ENCODE results near the gene MT1F. TPM values are rescaled to one million over a fixed set of nuclear protein-coding genes. Genes with fewer than 3 reads are reported as not detected.
A peak's percentile ranks its signal among the peaks of the same experiment; 100 is the strongest.

MT1F gene
- 34.9 TPM for polyA plus RNA-seq (2013, experiment 1 of 2)
- 29.8 TPM for polyA plus RNA-seq (2013, experiment 2 of 2)

GRCh38 chr16:56657555-56658326 is at the start of gene MT1F:
Gene MT1F (plus strand): TSS chr16:56657959. CDS start chr16:56658059, 100 bp downstream.
- H3K27ac ChIP-seq (ENCODE audit: low read depth, low read length): no peak within 1 kb of the TSS
- H3K23ac ChIP-seq (ENCODE audit: low read length): no peak within 1 kb of the TSS
- H2AK5ac ChIP-seq (ENCODE audit: low read length): no peak within 1 kb of the TSS
- no peak within 1 kb of the TSS for H2BK120ac ChIP-seq (ENCODE audit: low read depth, low read length)
- peak within 1 kb of the TSS; percentile 90 for H3K56ac ChIP-seq (ENCODE audit: low read length)
- H3K79me2 ChIP-seq (ENCODE audit: control insufficient read depth, insufficient read depth, low read length): no peaks in the 10 kb centered on the region
- H4K8ac ChIP-seq (ENCODE audit: low read depth, low read length): no peak within 1 kb of the TSS
- no peak within 1 kb of the TSS for H2BK5ac ChIP-seq (ENCODE audit: low read length)
- peak; percentile 90 for DNase-seq
- H3K27me3 ChIP-seq (ENCODE audit: insufficient read depth, low read length, poor library complexity): peaks cover 45% of the 10 kb centered on the region
- no peaks in the 10 kb centered on the region for H3K36me3 ChIP-seq (ENCODE audit: control insufficient read depth, insufficient read depth, low read length)
- peaks cover 2% of the 10 kb centered on the region for H3K4me1 ChIP-seq (ENCODE audit: control insufficient read depth, low read depth, low read length)
- H3K4me2 ChIP-seq (ENCODE audit: low read length): peak within 1 kb of the TSS; percentile 33
- H3K4ac ChIP-seq (ENCODE audit: low read depth, low read length): no peak within 1 kb of the TSS
- H3K4me3 ChIP-seq (ENCODE audit: low read length): peak within 1 kb of the TSS; percentile 37
- H4K5ac ChIP-seq (ENCODE audit: low read length): no peak within 1 kb of the TSS
- H3K9ac ChIP-seq (ENCODE audit: low read length): peak within 1 kb of the TSS; percentile 63
- H2BK15ac ChIP-seq (replicated peaks; ENCODE audit: low read depth): no peak within 1 kb of the TSS
- WGBS (ENCODE audit: extremely low coverage, insufficient coverage, low lambda C conversion rate): no CpG with 5 or more reads among the region's 46 CpGs
- no peaks in the 10 kb centered on the region for H3K79me1 ChIP-seq (ENCODE audit: low read length)
- no peak within 1 kb of the TSS for H3K18ac ChIP-seq (ENCODE audit: low read length)

- peaks cover 9% of the 10 kb centered on the region for H3K4me1 ChIP-seq (ENCODE audit: control insufficient read depth, low read depth, low read length)
- H4K5ac ChIP-seq (ENCODE audit: low read length): no peak within 1 kb of the TSS
- H2BK5ac ChIP-seq (ENCODE audit: low read length): no peak within 1 kb of the TSS
- DNase-seq: peak; percentile 96
- peak within 1 kb of the TSS; percentile 82 for H3K56ac ChIP-seq (ENCODE audit: low read length)
- peak within 1 kb of the TSS; percentile 83 for H3K23ac ChIP-seq (ENCODE audit: low read length)
- H3K4ac ChIP-seq (ENCODE audit: low read depth, low read length): no peak within 1 kb of the TSS
- H3K4me2 ChIP-seq (ENCODE audit: low read length): peak within 1 kb of the TSS; percentile 52
- peak within 1 kb of the TSS; percentile 63 for H3K9ac ChIP-seq (ENCODE audit: low read length)
- H3K27me3 ChIP-seq (ENCODE audit: insufficient read depth, low read length, poor library complexity): peaks cover 6% of the 10 kb centered on the region
- H3K36me3 ChIP-seq (ENCODE audit: control insufficient read depth, insufficient read depth, low read length): no peaks in the 10 kb centered on the region
- no peak within 1 kb of the TSS for H2BK15ac ChIP-seq (replicated peaks; ENCODE audit: low read depth)
- peak within 1 kb of the TSS; percentile 45 for H3K27ac ChIP-seq (ENCODE audit: low read depth, low read length)
- no peaks in the 10 kb centered on the region for H3K79me1 ChIP-seq (ENCODE audit: low read length)
- H3K79me2 ChIP-seq (ENCODE audit: control insufficient read depth, insufficient read depth, low read length): no peaks in the 10 kb centered on the region
- H3K18ac ChIP-seq (ENCODE audit: low read length): peak within 1 kb of the TSS; percentile 62
- WGBS (ENCODE audit: extremely low coverage, insufficient coverage, low lambda C conversion rate): no CpG with 5 or more reads among the region's 62 CpGs
- H3K4me3 ChIP-seq (ENCODE audit: low read length): peak within 1 kb of the TSS; percentile 24
- no peak within 1 kb of the TSS for H2AK5ac ChIP-seq (ENCODE audit: low read length)
- no peak within 1 kb of the TSS for H4K8ac ChIP-seq (ENCODE audit: low read depth, low read length)
- H2BK120ac ChIP-seq (ENCODE audit: low read depth, low read length): peak within 1 kb of the TSS; percentile 66
Observed at GRCh38 chr16:56608043-56608875, 49.5 kb upstream of the MT1F start, which contains the start of gene MT2A. Gene MT2A (plus strand): TSS chr16:56608584. CDS start chr16:56608656, 72 bp downstream.

- no peaks in the 10 kb centered on the region for H3K79me1 ChIP-seq (ENCODE audit: low read length)
- no peaks in the 10 kb centered on the region for H3K36me3 ChIP-seq (ENCODE audit: control insufficient read depth, insufficient read depth, low read length)
- no peak overlapping the region for H3K9ac ChIP-seq (ENCODE audit: low read length)
- H2BK120ac ChIP-seq (ENCODE audit: low read depth, low read length): no peak overlapping the region
- DNase-seq: peak; percentile 55
- no peak overlapping the region for H2BK5ac ChIP-seq (ENCODE audit: low read length)
- no peak overlapping the region for H2BK15ac ChIP-seq (replicated peaks; ENCODE audit: low read depth)
- peaks cover 9% of the 10 kb centered on the region for H3K4me1 ChIP-seq (ENCODE audit: control insufficient read depth, low read depth, low read length)
- H3K18ac ChIP-seq (ENCODE audit: low read length): peak overlapping the region; percentile 13
- no peak overlapping the region for H4K8ac ChIP-seq (ENCODE audit: low read depth, low read length)
- no peak overlapping the region for H2AK5ac ChIP-seq (ENCODE audit: low read length)
- WGBS (ENCODE audit: extremely low coverage, insufficient coverage, low lambda C conversion rate): no CpG with 5 or more reads among the region's 21 CpGs
- no peak overlapping the region for H3K4me3 ChIP-seq (ENCODE audit: low read length)
- H3K79me2 ChIP-seq (ENCODE audit: control insufficient read depth, insufficient read depth, low read length): no peaks in the 10 kb centered on the region
- no peak overlapping the region for H3K27ac ChIP-seq (ENCODE audit: low read depth, low read length)
- no peak overlapping the region for H3K23ac ChIP-seq (ENCODE audit: low read length)
- no peak overlapping the region for H3K4ac ChIP-seq (ENCODE audit: low read depth, low read length)
- peak overlapping the region; percentile 52 for H3K4me2 ChIP-seq (ENCODE audit: low read length)
- H3K27me3 ChIP-seq (ENCODE audit: insufficient read depth, low read length, poor library complexity): peaks cover 6% of the 10 kb centered on the region
- no peak overlapping the region for H4K5ac ChIP-seq (ENCODE audit: low read length)
- peak overlapping the region; percentile 58 for H3K56ac ChIP-seq (ENCODE audit: low read length)
Observed at GRCh38 chr16:56608876-56609462, 48.8 kb upstream of the MT1F start.

- Histone ChIP-seq H3K27me3 (ENCODE audit: insufficient read depth, low read length, poor library complexity) (peaks cover 6% of the 10 kb centered on the region), H3K79me2 (ENCODE audit: control insufficient read depth, insufficient read depth, low read length) (no peaks in the 10 kb centered on the region), H2BK15ac (replicated peaks; ENCODE audit: low read depth) (no peak overlapping the region), H3K23ac (ENCODE audit: low read length) (no peak overlapping the region), H4K5ac (ENCODE audit: low read length) (no peak overlapping the region), H3K4me3 (ENCODE audit: low read length) (no peak overlapping the region), H3K4me1 (ENCODE audit: control insufficient read depth, low read depth, low read length) (peaks cover 9% of the 10 kb centered on the region), H3K56ac (ENCODE audit: low read length) (no peak overlapping the region), H3K4ac (ENCODE audit: low read depth, low read length) (no peak overlapping the region), H3K9ac (ENCODE audit: low read length) (no peak overlapping the region), H3K4me2 (ENCODE audit: low read length) (no peak overlapping the region), H3K36me3 (ENCODE audit: control insufficient read depth, insufficient read depth, low read length) (no peaks in the 10 kb centered on the region), H2BK120ac (ENCODE audit: low read depth, low read length) (no peak overlapping the region), H2BK5ac (ENCODE audit: low read length) (no peak overlapping the region), H3K27ac (ENCODE audit: low read depth, low read length) (no peak overlapping the region), H3K18ac (ENCODE audit: low read length) (no peak overlapping the region), H4K8ac (ENCODE audit: low read depth, low read length) (no peak overlapping the region), H3K79me1 (ENCODE audit: low read length) (no peaks in the 10 kb centered on the region), H2AK5ac (ENCODE audit: low read length) (no peak overlapping the region)
- no peak for DNase-seq
- WGBS (ENCODE audit: extremely low coverage, insufficient coverage, low lambda C conversion rate): no CpG with 5 or more reads among the region's 6 CpGs
Observed at GRCh38 chr16:56609463-56609921, 48.3 kb upstream of the MT1F start.

- H3K4me1 ChIP-seq (ENCODE audit: control insufficient read depth, low read depth, low read length): peaks cover 9% of the 10 kb centered on the region
- no peak overlapping the region for H2AK5ac ChIP-seq (ENCODE audit: low read length)
- peaks cover 6% of the 10 kb centered on the region for H3K27me3 ChIP-seq (ENCODE audit: insufficient read depth, low read length, poor library complexity)
- H4K5ac ChIP-seq (ENCODE audit: low read length): no peak overlapping the region
- no CpG with 5 or more reads among the region's 10 CpGs for WGBS (ENCODE audit: extremely low coverage, insufficient coverage, low lambda C conversion rate)
- no peaks in the 10 kb centered on the region for H3K36me3 ChIP-seq (ENCODE audit: control insufficient read depth, insufficient read depth, low read length)
- no peak overlapping the region for H2BK120ac ChIP-seq (ENCODE audit: low read depth, low read length)
- no peak overlapping the region for H3K27ac ChIP-seq (ENCODE audit: low read depth, low read length)
- no peak overlapping the region for H2BK15ac ChIP-seq (replicated peaks; ENCODE audit: low read depth)
- peak; percentile 32 for DNase-seq
- no peak overlapping the region for H3K23ac ChIP-seq (ENCODE audit: low read length)
- H3K18ac ChIP-seq (ENCODE audit: low read length): no peak overlapping the region
- H3K79me1 ChIP-seq (ENCODE audit: low read length): no peaks in the 10 kb centered on the region
- H3K4ac ChIP-seq (ENCODE audit: low read depth, low read length): no peak overlapping the region
- H3K4me3 ChIP-seq (ENCODE audit: low read length): no peak overlapping the region
- H3K9ac ChIP-seq (ENCODE audit: low read length): no peak overlapping the region
- H3K56ac ChIP-seq (ENCODE audit: low read length): no peak overlapping the region
- no peak overlapping the region for H2BK5ac ChIP-seq (ENCODE audit: low read length)
- H4K8ac ChIP-seq (ENCODE audit: low read depth, low read length): no peak overlapping the region
- H3K79me2 ChIP-seq (ENCODE audit: control insufficient read depth, insufficient read depth, low read length): no peaks in the 10 kb centered on the region
- H3K4me2 ChIP-seq (ENCODE audit: low read length): no peak overlapping the region
Observed at GRCh38 chr16:56610017-56610608, 47.6 kb upstream of the MT1F start.

All from mesendoderm (in vitro differentiated cells).